IMR-90 (cell line): Measurements from ENCODE around the gene SPPL2B. TPM values are rescaled to one million over a fixed set of nuclear protein-coding genes. Genes with fewer than 3 reads are reported as not detected.

Experiments
- ATAC-seq: fragments of 200-7000 bp; cut with Tn5 transposase; 2 replicates; pipeline ENCODE4 v1.9.1; 2020; ENCODE audit warnings: low read depth, mild to moderate bottlenecking, moderate library complexity
- BruUV-seq: library from RNA; stranded (reverse); fragments of 400-500 nt; replicated peaks from 2 replicates; lab custom pipeline; 2021; lab: Mats Ljungman, UMichigan
- CTCF ChIA-PET: fragments of 300-600 bp; formaldehyde crosslinking; extraction: SDS; loops from one replicate; lab custom pipeline; 2021; ENCODE audit warnings: antibody characterized with exemption; lab: Yijun Ruan, JAX
- POLR2A ChIA-PET: fragments of 300-600 bp; sonication (Branson Sonifier 250); formaldehyde crosslinking; loops from one replicate; lab custom pipeline; 2022; ENCODE audit warnings: antibody characterized with exemption; ENCODE audit not compliant: unreplicated experiment; lab: Charles Lee
- DNase-seq: peaks from one replicate; pipeline ENCODE4 v3.0.0; 2013
- H2AFZ ChIP-seq: replicated peaks from 2 replicates; pipeline ENCODE3; 2013; ENCODE audit warnings: low read length, mild to moderate bottlenecking; ENCODE audit not compliant: poor library complexity
- H2AK5ac ChIP-seq: 2 replicates; pipeline ENCODE4 v1.6.1; 2013; ENCODE audit warnings: low read depth, low read length, inconsistent platforms
- H2AK9ac ChIP-seq: replicated peaks from 2 replicates; pipeline ENCODE3; 2013; ENCODE audit warnings: mild to moderate bottlenecking, low read depth, low read length, moderate library complexity; ENCODE audit not compliant: poor library complexity
- H2BK120ac ChIP-seq: 2 replicates; pipeline ENCODE4 v1.6.1; 2013; ENCODE audit warnings: low read depth, low read length, inconsistent platforms
- H2BK15ac ChIP-seq: 3 replicates; pipeline ENCODE4 v1.6.1; 2013; ENCODE audit warnings: low read depth, low read length, inconsistent platforms
- H2BK20ac ChIP-seq: 2 replicates; pipeline ENCODE4 v1.6.1; 2013; ENCODE audit warnings: low read depth, mild to moderate bottlenecking, inconsistent platforms, low read length, moderate library complexity
- H2BK5ac ChIP-seq: 2 replicates; pipeline ENCODE4 v1.6.1; 2013; ENCODE audit warnings: mild to moderate bottlenecking, low read depth, low read length, inconsistent platforms; ENCODE audit not compliant: poor library complexity, severe bottlenecking
- H3K14ac ChIP-seq: replicated peaks from 2 replicates; pipeline ENCODE4 v1.6.1; 2013; ENCODE audit warnings: low read depth, low read length, inconsistent platforms
- H3K18ac ChIP-seq: 2 replicates; pipeline ENCODE4 v1.6.1; 2013; ENCODE audit warnings: low read depth, low read length, control low read depth
- H3K23ac ChIP-seq: 2 replicates; pipeline ENCODE4 v1.6.1; 2013; ENCODE audit warnings: low read depth, low read length, inconsistent platforms
- H3K27ac ChIP-seq: 2 replicates; pipeline ENCODE4 v1.5.1; 2013; ENCODE audit warnings: mild to moderate bottlenecking, control low read depth, low read length; ENCODE audit not compliant: insufficient read depth
- H3K27me3 ChIP-seq: 2 replicates; pipeline ENCODE4 v1.6.1; 2013; ENCODE audit warnings: low read length; ENCODE audit not compliant: control insufficient read depth, insufficient read depth
- H3K36me3 ChIP-seq: 2 replicates; pipeline ENCODE4 v1.6.1; 2013; ENCODE audit warnings: low read length, mixed read lengths; ENCODE audit not compliant: control insufficient read depth, insufficient read depth
- H3K4ac ChIP-seq: 2 replicates; pipeline ENCODE4 v1.6.1; 2013; ENCODE audit warnings: low read depth, low read length, inconsistent platforms
- H3K4me1 ChIP-seq: 2 replicates; pipeline ENCODE4 v1.6.1; 2013; ENCODE audit warnings: low read length, mixed read lengths; ENCODE audit not compliant: control insufficient read depth, insufficient read depth
- H3K4me2 ChIP-seq: 2 replicates; pipeline ENCODE4 v1.6.1; 2013; ENCODE audit warnings: low read depth, mild to moderate bottlenecking, control low read depth, low read length, moderate library complexity
- H3K4me3 ChIP-seq: 2 replicates; pipeline ENCODE4 v1.5.1; 2013; ENCODE audit warnings: low read depth, mild to moderate bottlenecking, control low read depth, low read length, moderate library complexity; ENCODE audit not compliant: insufficient read depth
- H3K56ac ChIP-seq: 2 replicates; pipeline ENCODE4 v1.6.1; 2013; ENCODE audit warnings: low read length, inconsistent platforms; ENCODE audit not compliant: insufficient read depth; ENCODE audit errors: extremely low read depth
- H3K79me1 ChIP-seq, 2 experiments: 2 replicates each; pipeline ENCODE4 v1.6.1; 2013; ENCODE audit warnings: low read length in 2 of 2, inconsistent platforms in 1 of 2, low read depth in 1 of 2
- H3K9ac ChIP-seq: 2 replicates; pipeline ENCODE4 v1.6.1; 2013; ENCODE audit warnings: low read depth, low read length, control low read depth
- H3K9me1 ChIP-seq: 2 replicates; pipeline ENCODE4 v1.6.1; 2013; ENCODE audit warnings: low read length, inconsistent platforms; ENCODE audit not compliant: insufficient read depth
- H3K9me3 ChIP-seq: 2 replicates; pipeline ENCODE4 v1.6.1; 2013; ENCODE audit warnings: low read length; ENCODE audit not compliant: control insufficient read depth, insufficient read depth
- H4K20me1 ChIP-seq: 2 replicates; pipeline ENCODE4 v1.6.1; 2013; ENCODE audit warnings: low read length, inconsistent platforms; ENCODE audit not compliant: insufficient read depth
- H4K5ac ChIP-seq: 2 replicates; pipeline ENCODE4 v1.6.1; 2013; ENCODE audit warnings: mild to moderate bottlenecking, low read depth, low read length, control low read depth
- H4K8ac ChIP-seq, 2 experiments: 2 replicates each; pipeline ENCODE4 v1.6.1; 2013; ENCODE audit warnings: low read depth in 2 of 2, low read length in 2 of 2, control low read depth in 1 of 2, inconsistent platforms in 1 of 2
- H4K91ac ChIP-seq: 2 replicates; pipeline ENCODE4 v1.6.1; 2013; ENCODE audit warnings: low read depth, low read length, inconsistent platforms; ENCODE audit not compliant: insufficient read depth
- CHD1 ChIP-seq: IDR thresholded peaks from 2 replicates; pipeline ENCODE4 v1.6.1; 2012; ENCODE audit warnings: low read depth, low read length, improper control_type of control experiment
- FOS ChIP-seq: fragments of 150-350 bp; IDR thresholded peaks from 2 replicates; pipeline ENCODE4 v1.6.1; 2016; ENCODE audit warnings: low read depth, low read length
- MAFK ChIP-seq: IDR thresholded peaks from 2 replicates; pipeline ENCODE4 v1.6.1; 2012; ENCODE audit warnings: low read depth, low read length, improper control_type of control experiment
- MAZ ChIP-seq: IDR thresholded peaks from 2 replicates; pipeline ENCODE4 v1.6.1; 2012; ENCODE audit warnings: low read depth, mild to moderate bottlenecking, low read length, improper control_type of control experiment, moderate library complexity, borderline replicate concordance
- RCOR1 ChIP-seq: IDR thresholded peaks from 2 replicates; pipeline ENCODE4 v1.6.1; 2012; ENCODE audit warnings: mild to moderate bottlenecking, low read length, improper control_type of control experiment; ENCODE audit not compliant: insufficient replicate concordance
- WGBS, 2 experiments: methylation state at CpG; one replicate each; pipeline versions ENCODE4 v1.1.5 to v1.1.7; 2013; ENCODE audit warnings: missing lambda C conversion rate in 2 of 2; ENCODE audit not compliant: insufficient read length in 1 of 2; ENCODE audit errors: extremely low coverage in 2 of 2; 5-methylcytosine and 5-hydroxymethylcytosine counted together
- dilution Hi-C: fragments of 300-500 bp; cut with HindIII; formaldehyde crosslinking; loops from one replicate; pipeline ENCODE4 v1.14.3; 2018; ENCODE audit warnings: low sequenced_read_pairs; ENCODE audit not compliant: unreplicated experiment
- in situ Hi-C: fragments of 300-500 bp; cut with MboI; formaldehyde crosslinking; loops from 3 replicates; pipeline ENCODE4 v1.14.3; 2019; ENCODE audit warnings: low sequenced_read_pairs, inconsistent platforms, mixed read lengths
- intact Hi-C: fragments of 100-400 bp; cut with micrococcal nuclease; formaldehyde crosslinking; loops from 2 replicates; pipeline ENCODE4 v1.10.0; 2022
- polyA plus RNA-seq, 3 experiments: library from polyadenylated mRNA; depleted of rRNA; stranded (reverse); fragments of >200 nt; gene quantifications; 2 replicates each; pipeline ENCODE4 v1.2.3, GENCODE V29; 2012; ENCODE audit warnings: low replicate concordance in 1 of 3
- total RNA-seq: library from RNA; depleted of rRNA; stranded (reverse); fragments of >200 nt; gene quantifications from 2 replicates; pipeline ENCODE4 v1.2.3, GENCODE V29; 2012

The SPPL2B gene
- total and polyA plus RNA-seq, 2 of the 4 experiments (the other 2 are of a cell fraction), result 3.4 to 45.7 TPM

DNA sequence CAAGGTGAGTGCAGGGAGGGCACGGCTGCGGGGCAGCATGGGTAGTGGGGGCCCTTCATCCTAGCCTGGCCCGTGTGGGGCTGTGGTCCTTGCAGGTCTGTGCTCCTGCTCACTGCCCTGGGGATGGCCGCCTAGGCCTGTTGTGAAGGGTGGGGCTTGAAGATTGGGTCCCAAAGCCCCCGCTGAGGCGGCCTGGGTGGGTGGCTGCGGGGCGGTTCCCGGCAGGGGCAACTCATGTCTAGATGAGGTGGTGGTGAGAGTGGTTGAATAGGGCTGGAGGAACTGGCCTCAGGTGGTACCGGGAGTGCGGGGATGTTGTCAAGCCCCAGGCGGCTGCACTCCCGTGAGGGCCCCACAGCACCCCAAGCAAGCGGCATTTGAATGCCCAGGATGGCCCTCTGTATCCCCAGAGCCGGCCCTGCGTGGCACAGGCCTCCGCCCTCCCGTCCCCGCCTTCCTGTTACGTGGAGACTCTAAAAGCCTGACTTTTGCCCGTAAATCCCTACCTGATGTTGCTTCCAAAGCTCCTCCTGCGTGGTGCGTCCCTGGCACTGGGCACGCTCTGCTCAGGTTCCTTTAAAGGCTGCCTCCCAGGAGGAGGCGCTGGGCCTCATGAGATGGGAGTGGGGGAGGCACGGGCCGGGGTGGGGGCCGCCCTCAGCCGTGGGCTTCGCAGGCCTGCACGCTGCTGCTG is 15.0 kb downstream of the SPPL2B start:
- Histone ChIP-seq H2AFZ (no peak overlapping the region), H2BK5ac (no peak overlapping the region), H4K20me1 (no peaks in the 10 kb centered on the region), H3K4me2 (no peak overlapping the region), H3K9ac (no peak overlapping the region), H4K8ac (no peak overlapping the region), H3K14ac (no peak overlapping the region), H3K56ac (no peak overlapping the region), H3K4me3 (no peak overlapping the region), H2AK9ac (no peak overlapping the region), H2AK5ac (no peak overlapping the region), H3K79me1 (peaks cover 0 to 9% of the 10 kb centered on the region in 2 experiments; a peak in 1 of 4 replicates), H3K27ac (no peak overlapping the region), H3K23ac (no peak overlapping the region), H3K9me3 (no peaks in the 10 kb centered on the region), H2BK15ac (no peak overlapping the region), H3K36me3 (peaks cover 40% of the 10 kb centered on the region), H3K27me3 (no peaks in the 10 kb centered on the region), H2BK20ac (no peak overlapping the region), H4K5ac (no peak overlapping the region), H3K18ac (no peak overlapping the region), H3K4ac (no peak overlapping the region), H3K9me1 (no peaks in the 10 kb centered on the region), H4K91ac (no peak overlapping the region), H3K4me1 (no peaks in the 10 kb centered on the region), H2BK120ac (no peak overlapping the region)
- WGBS, 2 experiments, result 100% methylated on average over 6 of the region's 31 CpGs; no CpG with 5 or more reads in 1 of the 2 experiments
- TF ChIP-seq MAZ, result no peak
- no peak for TF ChIP-seq FOS
- TF ChIP-seq CHD1, result no peak
- TF ChIP-seq MAFK, result no peak
- TF ChIP-seq RCOR1, result no peak
- CTCF ChIA-PET, result no interaction called here
- dilution Hi-C loops (no loop called here), in situ Hi-C loops (no loop called here), intact Hi-C loops (no loop called here)
- DNase-seq (no peak), ATAC-seq (no peak)
- no TSS peak for BruUV-seq
- POLR2A ChIA-PET, result no interaction called here
